ENCODE measurements around the gene MPDZ. TPM values are rescaled to one million over a fixed set of nuclear protein-coding genes. Genes with fewer than 3 reads are reported as not detected.

Gene MPDZ
- 9.2 and 14.0 TPM in 2 replicates for total RNA-seq

GRCh38 chr9:13279284-13280141 is at the start of gene MPDZ:
TSS of gene MPDZ (minus strand) at chr9:13279692. CDS start at chr9:13250315, 29,377 bp downstream.
- TF ChIP-seq, protein P1, sequence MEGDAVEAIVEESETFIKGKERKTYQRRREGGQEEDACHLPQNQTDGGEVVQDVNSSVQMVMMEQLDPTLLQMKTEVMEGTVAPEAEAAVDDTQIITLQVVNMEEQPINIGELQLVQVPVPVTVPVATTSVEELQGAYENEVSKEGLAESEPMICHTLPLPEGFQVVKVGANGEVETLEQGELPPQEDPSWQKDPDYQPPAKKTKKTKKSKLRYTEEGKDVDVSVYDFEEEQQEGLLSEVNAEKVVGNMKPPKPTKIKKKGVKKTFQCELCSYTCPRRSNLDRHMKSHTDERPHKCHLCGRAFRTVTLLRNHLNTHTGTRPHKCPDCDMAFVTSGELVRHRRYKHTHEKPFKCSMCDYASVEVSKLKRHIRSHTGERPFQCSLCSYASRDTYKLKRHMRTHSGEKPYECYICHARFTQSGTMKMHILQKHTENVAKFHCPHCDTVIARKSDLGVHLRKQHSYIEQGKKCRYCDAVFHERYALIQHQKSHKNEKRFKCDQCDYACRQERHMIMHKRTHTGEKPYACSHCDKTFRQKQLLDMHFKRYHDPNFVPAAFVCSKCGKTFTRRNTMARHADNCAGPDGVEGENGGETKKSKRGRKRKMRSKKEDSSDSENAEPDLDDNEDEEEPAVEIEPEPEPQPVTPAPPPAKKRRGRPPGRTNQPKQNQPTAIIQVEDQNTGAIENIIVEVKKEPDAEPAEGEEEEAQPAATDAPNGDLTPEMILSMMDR (IDR thresholded peaks at IDR 0.05; ENCODE audit: insufficient read depth, low read length, severe bottlenecking) = no peak
- DNase-seq (ENCODE audit: low read depth) (peak; percentile 27), FAIRE-seq (no peak)
- Histone ChIP-seq H3K36me3 (ENCODE audit: control insufficient read depth, insufficient read depth, low read length) (no peaks in the 10 kb centered on the region), H3K4me3 (ENCODE audit: low read depth, low read length) (peak within 1 kb of the TSS; percentile 52), H3K27me3 (ENCODE audit: control insufficient read depth, insufficient read depth, low read length) (no peaks in the 10 kb centered on the region)

DNA sequence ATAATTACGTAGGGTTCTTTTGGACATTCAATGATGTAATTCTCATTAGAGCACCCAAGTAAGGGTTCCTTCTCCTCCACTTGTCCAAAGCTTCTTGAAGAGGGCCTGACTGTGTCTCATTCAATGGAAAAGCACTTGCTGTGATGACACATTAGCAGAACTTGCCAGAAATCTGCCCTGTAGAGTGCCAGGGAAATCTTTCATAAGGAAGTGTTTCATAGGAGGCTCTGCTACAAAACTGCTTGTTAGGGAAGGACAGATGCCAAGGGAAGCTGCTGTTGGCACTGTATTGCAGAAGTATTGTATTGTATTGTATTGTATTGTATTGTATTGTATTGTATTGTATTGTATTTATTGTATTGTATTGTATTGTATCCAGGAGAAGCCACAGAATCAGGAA is 45.5 kb upstream of the MPDZ start:
- DNase-seq (ENCODE audit: low read depth) (peak; percentile 31), FAIRE-seq (no peak)
- H3K27me3 ChIP-seq (ENCODE audit: control insufficient read depth, insufficient read depth, low read length) = no peaks in the 10 kb centered on the region
- TF ChIP-seq, protein P1 (IDR thresholded peaks at IDR 0.05; ENCODE audit: insufficient read depth, low read length, severe bottlenecking) = no peak
- no peaks in the 10 kb centered on the region for H3K36me3 ChIP-seq (ENCODE audit: control insufficient read depth, insufficient read depth, low read length)
- no peak overlapping the region for H3K4me3 ChIP-seq (ENCODE audit: low read depth, low read length)

DNA sequence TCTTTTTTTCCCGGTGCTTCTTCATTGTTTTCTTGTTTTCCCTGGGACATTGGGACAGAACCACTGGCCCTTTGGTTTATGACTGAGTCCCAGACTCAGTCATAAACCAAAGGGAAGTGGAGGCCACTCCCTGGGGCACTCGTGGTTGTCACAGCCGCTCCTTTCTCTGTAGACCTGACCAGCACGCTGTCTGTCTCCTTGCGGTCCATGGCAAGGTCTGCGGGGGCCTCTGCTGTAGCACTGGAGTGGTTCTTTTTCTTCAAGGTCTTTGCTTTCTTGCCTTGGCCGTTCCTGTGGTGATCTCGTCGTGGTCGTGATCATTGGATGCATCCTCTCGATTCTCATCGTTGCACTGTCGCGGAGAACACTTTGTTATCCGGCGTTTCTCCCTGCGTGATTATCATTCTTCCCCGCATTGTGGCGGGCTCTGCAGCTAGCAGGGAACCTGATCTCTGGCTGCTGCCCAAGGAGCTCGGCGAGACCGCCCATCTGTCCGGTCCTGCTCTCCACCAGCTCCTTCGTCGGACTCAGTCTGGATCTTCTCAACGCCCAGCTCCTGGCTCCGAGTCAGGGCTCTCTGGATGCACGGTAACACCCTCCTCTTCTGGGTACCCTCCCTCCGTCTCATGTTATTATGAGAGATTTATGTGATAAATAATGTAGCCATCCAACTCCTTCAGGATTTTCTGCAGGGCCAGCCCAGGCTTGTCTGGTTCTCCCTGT is 43.5 kb upstream of the MPDZ start:
- TF ChIP-seq, protein P1 (IDR thresholded peaks at IDR 0.05; ENCODE audit: insufficient read depth, low read length, severe bottlenecking) = no peak
- no peak overlapping the region for H3K4me3 ChIP-seq (ENCODE audit: low read depth, low read length)
- DNase-seq (ENCODE audit: low read depth) = no peak
- no peaks in the 10 kb centered on the region for H3K27me3 ChIP-seq (ENCODE audit: control insufficient read depth, insufficient read depth, low read length)
- H3K36me3 ChIP-seq (ENCODE audit: control insufficient read depth, insufficient read depth, low read length) = no peaks in the 10 kb centered on the region
- FAIRE-seq = no peak

- no peak for FAIRE-seq
Observed at GRCh38 chr9:13318027-13318426, 38.5 kb upstream of the MPDZ start.

DNA sequence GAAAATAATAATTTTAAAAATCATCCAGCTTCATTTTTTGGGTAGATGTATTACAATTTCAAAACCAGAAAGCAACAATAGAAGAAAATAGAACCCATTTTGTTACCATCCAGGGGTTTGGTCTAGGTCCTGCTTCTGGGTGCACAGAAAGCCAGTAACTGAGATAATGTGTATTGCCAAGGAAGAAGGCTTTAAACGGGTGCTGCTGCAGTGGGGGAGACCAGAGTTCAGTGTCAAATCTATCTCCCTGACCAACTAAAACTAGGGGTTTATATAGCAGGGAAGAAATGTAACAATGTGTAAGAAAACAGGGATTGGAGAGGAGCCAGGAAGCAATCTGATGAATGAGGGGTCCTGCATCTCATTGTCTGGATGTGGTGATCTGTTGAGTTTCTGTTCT is 17.5 kb upstream of the MPDZ start:
- Histone ChIP-seq H3K27me3 (ENCODE audit: control insufficient read depth, insufficient read depth, low read length) (no peaks in the 10 kb centered on the region), H3K4me3 (ENCODE audit: low read depth, low read length) (no peak overlapping the region), H3K36me3 (ENCODE audit: control insufficient read depth, insufficient read depth, low read length) (no peaks in the 10 kb centered on the region)
- TF ChIP-seq, protein P1 (IDR thresholded peaks at IDR 0.05; ENCODE audit: insufficient read depth, low read length, severe bottlenecking) = no peak
- no peak for DNase-seq (ENCODE audit: low read depth)
- no peak for FAIRE-seq

More at GRCh38 chr9:13318027-13318426, 38.5 kb upstream of the MPDZ start:
- Histone ChIP-seq H3K36me3 (ENCODE audit: control insufficient read depth, insufficient read depth, low read length) (no peaks in the 10 kb centered on the region), H3K27me3 (ENCODE audit: control insufficient read depth, insufficient read depth, low read length) (no peaks in the 10 kb centered on the region), H3K4me3 (ENCODE audit: low read depth, low read length) (no peak overlapping the region)
- no peak for DNase-seq (ENCODE audit: low read depth)
- TF ChIP-seq, protein P1 (IDR thresholded peaks at IDR 0.05; ENCODE audit: insufficient read depth, low read length, severe bottlenecking) = no peak
